ENCODE data around the gene NR2C1. TPM values are rescaled to one million over a fixed set of nuclear protein-coding genes. Genes with fewer than 3 reads are reported as not detected.
A peak's percentile ranks its signal among the peaks of the same experiment; 100 is the strongest.

NR2C1 gene
- total and polyA plus RNA-seq, 9 of the 15 experiments (the other 6 are each of a cell fraction or from before 2014, with no cell fraction given): 8.5 to 42.4 (median 35.6) TPM

GRCh38 chr12:95072900-95073697 is at the start of gene NR2C1 (continued):
- no peak for TF ChIP-seq CEBPZ (IDR thresholded peaks at IDR 0.05; ENCODE audit: borderline replicate concordance, low read depth, low read length)
- peak; percentile 16; the same call in 1 of the 2 replicates for TF ChIP-seq NFE2 (IDR thresholded peaks at IDR 0.05; ENCODE audit: low read depth)
- no peak for TF ChIP-seq ZNF398 (CRISPR knock-in tag; IDR thresholded peaks at IDR 0.05)
- TF ChIP-seq PPARD (CRISPR knock-in tag; IDR thresholded peaks at IDR 0.05): no peak
- TF ChIP-seq PTRF (tag; IDR thresholded peaks at IDR 0.05): no peak
- no peak for TF ChIP-seq PRDM10 (IDR thresholded peaks at IDR 0.05; ENCODE audit: partially characterized antibody)
- TF ChIP-seq ATF7 (IDR thresholded peaks at IDR 0.05): 0 out of 2 replicates have a peak, but pooled peaks have one; percentile 75
- peak; percentile 90 for TF ChIP-seq VEZF1 (CRISPR knock-in tag; IDR thresholded peaks at IDR 0.05)
- TF ChIP-seq SRSF7 (optimal IDR thresholded peaks at IDR 0.05; ENCODE audit: low read depth, low read length): no peak
- no peak for TF ChIP-seq POLR2H (tag; IDR thresholded peaks at IDR 0.05; ENCODE audit: low read depth)
- TF ChIP-seq WHSC1 (IDR thresholded peaks at IDR 0.05; ENCODE audit: low read length): no peak
- TF ChIP-seq ZKSCAN8 (CRISPR knock-in tag; IDR thresholded peaks at IDR 0.05): no peak
- TF ChIP-seq GTF2E2 (tag; IDR thresholded peaks at IDR 0.05): peak; percentile 78; the same call in 1 of the 2 replicates
- peak; percentile 83; the same call in 1 of the 2 replicates for TF ChIP-seq ZBTB1 (CRISPR knock-in tag; IDR thresholded peaks at IDR 0.05; ENCODE audit: borderline replicate concordance, low read depth)
- 0 out of 2 replicates have a peak, but pooled peaks have one; percentile 21 for TF ChIP-seq MTA3 (IDR thresholded peaks at IDR 0.05; ENCODE audit: borderline replicate concordance)
- TF ChIP-seq FUS (optimal IDR thresholded peaks at IDR 0.05; ENCODE audit: low read depth, low read length): no peak

All from K562 (cell line).